HepG2 (cell line): Measurements from ENCODE around the gene CTPS2. TPM values are rescaled to one million over a fixed set of nuclear protein-coding genes. Genes with fewer than 3 reads are reported as not detected.

ENCODE experiments used
- AKAP8 ChIP-seq: sonication (generic); formaldehyde crosslinking; IDR thresholded peaks from 2 replicates; pipeline ENCODE4 v1.5.1; 2020; ENCODE audit warnings: mild to moderate bottlenecking, missing genetic modification reagents
- ATM ChIP-seq: fragments of 450-650 bp; IDR thresholded peaks from 2 replicates; pipeline ENCODE4 v1.7.1; 2017; ENCODE audit warnings: mild to moderate bottlenecking, borderline replicate concordance
- KDM5B ChIP-seq: sonication (generic); formaldehyde crosslinking; IDR thresholded peaks from 2 replicates; pipeline ENCODE4 v1.4.0; 2020; ENCODE audit warnings: missing genetic modification reagents, mild to moderate bottlenecking, borderline replicate concordance
- ZNF180 ChIP-seq: sonication (generic); formaldehyde crosslinking; IDR thresholded peaks from 2 replicates; pipeline ENCODE4 v1.4.0; 2020; ENCODE audit warnings: low read depth, missing genetic modification reagents, borderline replicate concordance
- ZNF709 ChIP-seq: sonication (generic); formaldehyde crosslinking; IDR thresholded peaks from 2 replicates; pipeline ENCODE4 v1.5.0; 2020; ENCODE audit warnings: mild to moderate bottlenecking, missing genetic modification reagents
- polyA plus RNA-seq, 8 experiments: library from polyadenylated mRNA; depleted of rRNA in 3 of 8; stranded (reverse) in 7 of 8; unstranded in 1 of 8; fragments of >200 nt; fragmentation: Illumina TruSeq in 4 of 8; extraction: Trizol in 4 of 8; gene quantifications; 2 replicates each; pipeline versions ENCODE4 v1.2.1 to v1.2.3, GENCODE V29; 2011 to 2016; ENCODE audit warnings: low read depth in 4 of 8, missing spikeins in 1 of 8, mixed read lengths in 1 of 8; ENCODE audit not compliant: insufficient read depth in 1 of 8
- total RNA-seq, 5 experiments: library from RNA; depleted of rRNA; stranded (reverse); fragments of >200 nt; fragmentation: Illumina TruSeq; extraction: Trizol; gene quantifications; 2 replicates each; pipeline ENCODE4 v1.2.3, GENCODE V29; 2016; ENCODE audit warnings: low read depth in 1 of 5
- TF ChIP-seq, protein P1 (sequence below): sonication (generic); formaldehyde crosslinking; IDR thresholded peaks from 2 replicates; pipeline ENCODE4 v1.5.0; 2020; ENCODE audit warnings: mild to moderate bottlenecking, missing genetic modification reagents, borderline replicate concordance
- TF ChIP-seq, protein P2 (sequence below): IDR thresholded peaks from 2 replicates; pipeline ENCODE4 v1.6.1; 2018; ENCODE audit warnings: missing genetic modification reagents, mild to moderate bottlenecking, missing compliant biosample characterization
- TF ChIP-seq, protein P3 (sequence below): sonication (generic); formaldehyde crosslinking; IDR thresholded peaks from 2 replicates; pipeline ENCODE4 v1.8.1; 2022; ENCODE audit warnings: low read depth, mild to moderate bottlenecking, missing genetic modification reagents
- TF ChIP-seq, protein P4 (sequence below): sonication (generic); formaldehyde crosslinking; IDR thresholded peaks from 2 replicates; pipeline ENCODE4 v1.4.0; 2020; ENCODE audit warnings: missing genetic modification reagents

The CTPS2 gene
- total and polyA plus RNA-seq, 2 of the 13 experiments (the other 11 are each of a cell fraction or from before 2014, with no cell fraction given), result 10.3 to 26.1 TPM

DNA sequence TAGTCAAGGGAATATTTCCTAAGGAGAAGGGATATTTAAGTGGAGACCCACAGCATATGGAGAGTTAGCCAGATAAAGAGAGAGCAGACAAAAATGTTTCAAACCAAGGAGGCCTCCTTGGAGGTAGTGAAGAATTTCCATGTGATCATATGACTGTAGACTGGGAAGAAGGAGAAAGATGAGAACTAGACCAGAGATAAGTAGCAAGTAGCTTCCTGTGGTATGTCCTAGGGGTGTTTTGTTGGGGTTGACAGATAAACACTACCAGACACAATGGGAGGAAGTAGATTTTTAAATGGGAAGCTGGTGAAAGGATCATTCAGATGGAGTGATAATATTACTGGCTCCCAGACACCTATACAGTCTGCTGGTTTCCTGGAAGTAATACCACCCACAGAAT is 20.5 kb upstream of the CTPS2 start (continued):
- TF ChIP-seq, protein P1, sequence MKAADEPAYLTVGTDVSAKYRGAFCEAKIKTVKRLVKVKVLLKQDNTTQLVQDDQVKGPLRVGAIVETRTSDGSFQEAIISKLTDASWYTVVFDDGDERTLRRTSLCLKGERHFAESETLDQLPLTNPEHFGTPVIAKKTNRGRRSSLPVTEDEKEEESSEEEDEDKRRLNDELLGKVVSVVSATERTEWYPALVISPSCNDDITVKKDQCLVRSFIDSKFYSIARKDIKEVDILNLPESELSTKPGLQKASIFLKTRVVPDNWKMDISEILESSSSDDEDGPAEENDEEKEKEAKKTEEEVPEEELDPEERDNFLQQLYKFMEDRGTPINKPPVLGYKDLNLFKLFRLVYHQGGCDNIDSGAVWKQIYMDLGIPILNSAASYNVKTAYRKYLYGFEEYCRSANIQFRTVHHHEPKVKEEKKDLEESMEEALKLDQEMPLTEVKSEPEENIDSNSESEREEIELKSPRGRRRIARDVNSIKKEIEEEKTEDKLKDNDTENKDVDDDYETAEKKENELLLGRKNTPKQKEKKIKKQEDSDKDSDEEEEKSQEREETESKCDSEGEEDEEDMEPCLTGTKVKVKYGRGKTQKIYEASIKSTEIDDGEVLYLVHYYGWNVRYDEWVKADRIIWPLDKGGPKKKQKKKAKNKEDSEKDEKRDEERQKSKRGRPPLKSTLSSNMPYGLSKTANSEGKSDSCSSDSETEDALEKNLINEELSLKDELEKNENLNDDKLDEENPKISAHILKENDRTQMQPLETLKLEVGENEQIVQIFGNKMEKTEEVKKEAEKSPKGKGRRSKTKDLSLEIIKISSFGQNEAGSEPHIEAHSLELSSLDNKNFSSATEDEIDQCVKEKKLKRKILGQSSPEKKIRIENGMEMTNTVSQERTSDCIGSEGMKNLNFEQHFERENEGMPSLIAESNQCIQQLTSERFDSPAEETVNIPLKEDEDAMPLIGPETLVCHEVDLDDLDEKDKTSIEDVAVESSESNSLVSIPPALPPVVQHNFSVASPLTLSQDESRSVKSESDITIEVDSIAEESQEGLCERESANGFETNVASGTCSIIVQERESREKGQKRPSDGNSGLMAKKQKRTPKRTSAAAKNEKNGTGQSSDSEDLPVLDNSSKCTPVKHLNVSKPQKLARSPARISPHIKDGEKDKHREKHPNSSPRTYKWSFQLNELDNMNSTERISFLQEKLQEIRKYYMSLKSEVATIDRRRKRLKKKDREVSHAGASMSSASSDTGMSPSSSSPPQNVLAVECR (CRISPR knock-in tag), result no peak
- TF ChIP-seq, protein P2, sequence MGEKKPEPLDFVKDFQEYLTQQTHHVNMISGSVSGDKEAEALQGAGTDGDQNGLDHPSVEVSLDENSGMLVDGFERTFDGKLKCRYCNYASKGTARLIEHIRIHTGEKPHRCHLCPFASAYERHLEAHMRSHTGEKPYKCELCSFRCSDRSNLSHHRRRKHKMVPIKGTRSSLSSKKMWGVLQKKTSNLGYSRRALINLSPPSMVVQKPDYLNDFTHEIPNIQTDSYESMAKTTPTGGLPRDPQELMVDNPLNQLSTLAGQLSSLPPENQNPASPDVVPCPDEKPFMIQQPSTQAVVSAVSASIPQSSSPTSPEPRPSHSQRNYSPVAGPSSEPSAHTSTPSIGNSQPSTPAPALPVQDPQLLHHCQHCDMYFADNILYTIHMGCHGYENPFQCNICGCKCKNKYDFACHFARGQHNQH (CRISPR knock-in tag), result no peak
- TF ChIP-seq AKAP8 (CRISPR knock-in tag) (no peak), ZNF180 (no peak), KDM5B (CRISPR knock-in tag) (no peak), ZNF709 (no peak), ATM (no peak)
- TF ChIP-seq, protein P3, sequence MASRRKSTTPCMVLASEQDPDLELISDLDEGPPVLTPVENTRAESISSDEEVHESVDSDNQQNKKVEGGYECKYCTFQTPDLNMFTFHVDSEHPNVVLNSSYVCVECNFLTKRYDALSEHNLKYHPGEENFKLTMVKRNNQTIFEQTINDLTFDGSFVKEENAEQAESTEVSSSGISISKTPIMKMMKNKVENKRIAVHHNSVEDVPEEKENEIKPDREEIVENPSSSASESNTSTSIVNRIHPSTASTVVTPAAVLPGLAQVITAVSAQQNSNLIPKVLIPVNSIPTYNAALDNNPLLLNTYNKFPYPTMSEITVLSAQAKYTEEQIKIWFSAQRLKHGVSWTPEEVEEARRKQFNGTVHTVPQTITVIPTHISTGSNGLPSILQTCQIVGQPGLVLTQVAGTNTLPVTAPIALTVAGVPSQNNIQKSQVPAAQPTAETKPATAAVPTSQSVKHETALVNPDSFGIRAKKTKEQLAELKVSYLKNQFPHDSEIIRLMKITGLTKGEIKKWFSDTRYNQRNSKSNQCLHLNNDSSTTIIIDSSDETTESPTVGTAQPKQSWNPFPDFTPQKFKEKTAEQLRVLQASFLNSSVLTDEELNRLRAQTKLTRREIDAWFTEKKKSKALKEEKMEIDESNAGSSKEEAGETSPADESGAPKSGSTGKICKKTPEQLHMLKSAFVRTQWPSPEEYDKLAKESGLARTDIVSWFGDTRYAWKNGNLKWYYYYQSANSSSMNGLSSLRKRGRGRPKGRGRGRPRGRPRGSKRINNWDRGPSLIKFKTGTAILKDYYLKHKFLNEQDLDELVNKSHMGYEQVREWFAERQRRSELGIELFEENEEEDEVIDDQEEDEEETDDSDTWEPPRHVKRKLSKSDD, result no peak
- TF ChIP-seq, protein P4, sequence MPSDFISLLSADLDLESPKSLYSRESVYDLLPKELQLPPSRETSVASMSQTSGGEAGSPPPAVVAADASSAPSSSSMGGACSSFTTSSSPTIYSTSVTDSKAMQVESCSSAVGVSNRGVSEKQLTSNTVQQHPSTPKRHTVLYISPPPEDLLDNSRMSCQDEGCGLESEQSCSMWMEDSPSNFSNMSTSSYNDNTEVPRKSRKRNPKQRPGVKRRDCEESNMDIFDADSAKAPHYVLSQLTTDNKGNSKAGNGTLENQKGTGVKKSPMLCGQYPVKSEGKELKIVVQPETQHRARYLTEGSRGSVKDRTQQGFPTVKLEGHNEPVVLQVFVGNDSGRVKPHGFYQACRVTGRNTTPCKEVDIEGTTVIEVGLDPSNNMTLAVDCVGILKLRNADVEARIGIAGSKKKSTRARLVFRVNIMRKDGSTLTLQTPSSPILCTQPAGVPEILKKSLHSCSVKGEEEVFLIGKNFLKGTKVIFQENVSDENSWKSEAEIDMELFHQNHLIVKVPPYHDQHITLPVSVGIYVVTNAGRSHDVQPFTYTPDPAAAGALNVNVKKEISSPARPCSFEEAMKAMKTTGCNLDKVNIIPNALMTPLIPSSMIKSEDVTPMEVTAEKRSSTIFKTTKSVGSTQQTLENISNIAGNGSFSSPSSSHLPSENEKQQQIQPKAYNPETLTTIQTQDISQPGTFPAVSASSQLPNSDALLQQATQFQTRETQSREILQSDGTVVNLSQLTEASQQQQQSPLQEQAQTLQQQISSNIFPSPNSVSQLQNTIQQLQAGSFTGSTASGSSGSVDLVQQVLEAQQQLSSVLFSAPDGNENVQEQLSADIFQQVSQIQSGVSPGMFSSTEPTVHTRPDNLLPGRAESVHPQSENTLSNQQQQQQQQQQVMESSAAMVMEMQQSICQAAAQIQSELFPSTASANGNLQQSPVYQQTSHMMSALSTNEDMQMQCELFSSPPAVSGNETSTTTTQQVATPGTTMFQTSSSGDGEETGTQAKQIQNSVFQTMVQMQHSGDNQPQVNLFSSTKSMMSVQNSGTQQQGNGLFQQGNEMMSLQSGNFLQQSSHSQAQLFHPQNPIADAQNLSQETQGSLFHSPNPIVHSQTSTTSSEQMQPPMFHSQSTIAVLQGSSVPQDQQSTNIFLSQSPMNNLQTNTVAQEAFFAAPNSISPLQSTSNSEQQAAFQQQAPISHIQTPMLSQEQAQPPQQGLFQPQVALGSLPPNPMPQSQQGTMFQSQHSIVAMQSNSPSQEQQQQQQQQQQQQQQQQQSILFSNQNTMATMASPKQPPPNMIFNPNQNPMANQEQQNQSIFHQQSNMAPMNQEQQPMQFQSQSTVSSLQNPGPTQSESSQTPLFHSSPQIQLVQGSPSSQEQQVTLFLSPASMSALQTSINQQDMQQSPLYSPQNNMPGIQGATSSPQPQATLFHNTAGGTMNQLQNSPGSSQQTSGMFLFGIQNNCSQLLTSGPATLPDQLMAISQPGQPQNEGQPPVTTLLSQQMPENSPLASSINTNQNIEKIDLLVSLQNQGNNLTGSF (CRISPR knock-in tag), result no peak
